IMR-90 (cell line): ENCODE data around the gene PDGFA. TPM values are rescaled to one million over a fixed set of nuclear protein-coding genes. Genes with fewer than 3 reads are reported as not detected.
A peak's percentile ranks its signal among the peaks of the same experiment; 100 is the strongest.

Source experiments
- ATAC-seq: fragments of 200-7000 bp; cut with Tn5 transposase; 2 replicates; pipeline ENCODE4 v1.9.1; 2020; ENCODE audit warnings: low read depth, mild to moderate bottlenecking, moderate library complexity
- BruUV-seq: library from RNA; stranded (reverse); fragments of 400-500 nt; replicated peaks from 2 replicates; lab custom pipeline; 2021; lab: Mats Ljungman, UMichigan
- CTCF ChIA-PET: fragments of 300-600 bp; formaldehyde crosslinking; extraction: SDS; loops from one replicate; lab custom pipeline; 2021; ENCODE audit warnings: antibody characterized with exemption; lab: Yijun Ruan, JAX
- POLR2A ChIA-PET: fragments of 300-600 bp; sonication (Branson Sonifier 250); formaldehyde crosslinking; loops from one replicate; lab custom pipeline; 2022; ENCODE audit warnings: antibody characterized with exemption; ENCODE audit not compliant: unreplicated experiment; lab: Charles Lee
- DNase-seq: peaks from one replicate; pipeline ENCODE4 v3.0.0; 2013
- H2AFZ ChIP-seq: replicated peaks from 2 replicates; pipeline ENCODE3; 2013; ENCODE audit warnings: low read length, mild to moderate bottlenecking; ENCODE audit not compliant: poor library complexity
- H2AK5ac ChIP-seq: 2 replicates; pipeline ENCODE4 v1.6.1; 2013; ENCODE audit warnings: low read depth, low read length, inconsistent platforms
- H2AK9ac ChIP-seq: replicated peaks from 2 replicates; pipeline ENCODE3; 2013; ENCODE audit warnings: mild to moderate bottlenecking, low read depth, low read length, moderate library complexity; ENCODE audit not compliant: poor library complexity
- H2BK120ac ChIP-seq: 2 replicates; pipeline ENCODE4 v1.6.1; 2013; ENCODE audit warnings: low read depth, low read length, inconsistent platforms
- H2BK15ac ChIP-seq: 3 replicates; pipeline ENCODE4 v1.6.1; 2013; ENCODE audit warnings: low read depth, low read length, inconsistent platforms
- H2BK20ac ChIP-seq: 2 replicates; pipeline ENCODE4 v1.6.1; 2013; ENCODE audit warnings: low read depth, mild to moderate bottlenecking, inconsistent platforms, low read length, moderate library complexity
- H2BK5ac ChIP-seq: 2 replicates; pipeline ENCODE4 v1.6.1; 2013; ENCODE audit warnings: mild to moderate bottlenecking, low read depth, low read length, inconsistent platforms; ENCODE audit not compliant: poor library complexity, severe bottlenecking
- H3K14ac ChIP-seq: replicated peaks from 2 replicates; pipeline ENCODE4 v1.6.1; 2013; ENCODE audit warnings: low read depth, low read length, inconsistent platforms
- H3K18ac ChIP-seq: 2 replicates; pipeline ENCODE4 v1.6.1; 2013; ENCODE audit warnings: low read depth, low read length, control low read depth
- H3K23ac ChIP-seq: 2 replicates; pipeline ENCODE4 v1.6.1; 2013; ENCODE audit warnings: low read depth, low read length, inconsistent platforms
- H3K27ac ChIP-seq: 2 replicates; pipeline ENCODE4 v1.5.1; 2013; ENCODE audit warnings: mild to moderate bottlenecking, control low read depth, low read length; ENCODE audit not compliant: insufficient read depth
- H3K27me3 ChIP-seq: 2 replicates; pipeline ENCODE4 v1.6.1; 2013; ENCODE audit warnings: low read length; ENCODE audit not compliant: control insufficient read depth, insufficient read depth
- H3K36me3 ChIP-seq: 2 replicates; pipeline ENCODE4 v1.6.1; 2013; ENCODE audit warnings: low read length, mixed read lengths; ENCODE audit not compliant: control insufficient read depth, insufficient read depth
- H3K4ac ChIP-seq: 2 replicates; pipeline ENCODE4 v1.6.1; 2013; ENCODE audit warnings: low read depth, low read length, inconsistent platforms
- H3K4me1 ChIP-seq: 2 replicates; pipeline ENCODE4 v1.6.1; 2013; ENCODE audit warnings: low read length, mixed read lengths; ENCODE audit not compliant: control insufficient read depth, insufficient read depth
- H3K4me2 ChIP-seq: 2 replicates; pipeline ENCODE4 v1.6.1; 2013; ENCODE audit warnings: low read depth, mild to moderate bottlenecking, control low read depth, low read length, moderate library complexity
- H3K4me3 ChIP-seq: 2 replicates; pipeline ENCODE4 v1.5.1; 2013; ENCODE audit warnings: low read depth, mild to moderate bottlenecking, control low read depth, low read length, moderate library complexity; ENCODE audit not compliant: insufficient read depth
- H3K56ac ChIP-seq: 2 replicates; pipeline ENCODE4 v1.6.1; 2013; ENCODE audit warnings: low read length, inconsistent platforms; ENCODE audit not compliant: insufficient read depth; ENCODE audit errors: extremely low read depth
- H3K79me1 ChIP-seq, 2 experiments: 2 replicates each; pipeline ENCODE4 v1.6.1; 2013; ENCODE audit warnings: low read length in 2 of 2, inconsistent platforms in 1 of 2, low read depth in 1 of 2
- H3K9ac ChIP-seq: 2 replicates; pipeline ENCODE4 v1.6.1; 2013; ENCODE audit warnings: low read depth, low read length, control low read depth
- H3K9me1 ChIP-seq: 2 replicates; pipeline ENCODE4 v1.6.1; 2013; ENCODE audit warnings: low read length, inconsistent platforms; ENCODE audit not compliant: insufficient read depth
- H3K9me3 ChIP-seq: 2 replicates; pipeline ENCODE4 v1.6.1; 2013; ENCODE audit warnings: low read length; ENCODE audit not compliant: control insufficient read depth, insufficient read depth
- H4K20me1 ChIP-seq: 2 replicates; pipeline ENCODE4 v1.6.1; 2013; ENCODE audit warnings: low read length, inconsistent platforms; ENCODE audit not compliant: insufficient read depth
- H4K5ac ChIP-seq: 2 replicates; pipeline ENCODE4 v1.6.1; 2013; ENCODE audit warnings: mild to moderate bottlenecking, low read depth, low read length, control low read depth
- H4K8ac ChIP-seq, 2 experiments: 2 replicates each; pipeline ENCODE4 v1.6.1; 2013; ENCODE audit warnings: low read depth in 2 of 2, low read length in 2 of 2, control low read depth in 1 of 2, inconsistent platforms in 1 of 2
- H4K91ac ChIP-seq: 2 replicates; pipeline ENCODE4 v1.6.1; 2013; ENCODE audit warnings: low read depth, low read length, inconsistent platforms; ENCODE audit not compliant: insufficient read depth
- CEBPB ChIP-seq: IDR thresholded peaks from 2 replicates; pipeline ENCODE4 v1.6.1; 2012; ENCODE audit warnings: low read depth, low read length, improper control_type of control experiment
- CHD1 ChIP-seq: IDR thresholded peaks from 2 replicates; pipeline ENCODE4 v1.6.1; 2012; ENCODE audit warnings: low read depth, low read length, improper control_type of control experiment
- WGBS, 2 experiments: methylation state at CpG; one replicate each; pipeline versions ENCODE4 v1.1.5 to v1.1.7; 2013; ENCODE audit warnings: missing lambda C conversion rate in 2 of 2; ENCODE audit not compliant: insufficient read length in 1 of 2; ENCODE audit errors: extremely low coverage in 2 of 2; 5-methylcytosine and 5-hydroxymethylcytosine counted together
- dilution Hi-C: fragments of 300-500 bp; cut with HindIII; formaldehyde crosslinking; loops from one replicate; pipeline ENCODE4 v1.14.3; 2018; ENCODE audit warnings: low sequenced_read_pairs; ENCODE audit not compliant: unreplicated experiment
- in situ Hi-C: fragments of 300-500 bp; cut with MboI; formaldehyde crosslinking; loops from 3 replicates; pipeline ENCODE4 v1.14.3; 2019; ENCODE audit warnings: low sequenced_read_pairs, inconsistent platforms, mixed read lengths
- intact Hi-C: fragments of 100-400 bp; cut with micrococcal nuclease; formaldehyde crosslinking; loops from 2 replicates; pipeline ENCODE4 v1.10.0; 2022
- polyA plus RNA-seq, 3 experiments: library from polyadenylated mRNA; depleted of rRNA; stranded (reverse); fragments of >200 nt; gene quantifications; 2 replicates each; pipeline ENCODE4 v1.2.3, GENCODE V29; 2012; ENCODE audit warnings: low replicate concordance in 1 of 3
- total RNA-seq: library from RNA; depleted of rRNA; stranded (reverse); fragments of >200 nt; gene quantifications from 2 replicates; pipeline ENCODE4 v1.2.3, GENCODE V29; 2012

The PDGFA gene
- total and polyA plus RNA-seq, 2 of the 4 experiments (the other 2 are of a cell fraction) = 3.3 to 3.8 TPM

DNA sequence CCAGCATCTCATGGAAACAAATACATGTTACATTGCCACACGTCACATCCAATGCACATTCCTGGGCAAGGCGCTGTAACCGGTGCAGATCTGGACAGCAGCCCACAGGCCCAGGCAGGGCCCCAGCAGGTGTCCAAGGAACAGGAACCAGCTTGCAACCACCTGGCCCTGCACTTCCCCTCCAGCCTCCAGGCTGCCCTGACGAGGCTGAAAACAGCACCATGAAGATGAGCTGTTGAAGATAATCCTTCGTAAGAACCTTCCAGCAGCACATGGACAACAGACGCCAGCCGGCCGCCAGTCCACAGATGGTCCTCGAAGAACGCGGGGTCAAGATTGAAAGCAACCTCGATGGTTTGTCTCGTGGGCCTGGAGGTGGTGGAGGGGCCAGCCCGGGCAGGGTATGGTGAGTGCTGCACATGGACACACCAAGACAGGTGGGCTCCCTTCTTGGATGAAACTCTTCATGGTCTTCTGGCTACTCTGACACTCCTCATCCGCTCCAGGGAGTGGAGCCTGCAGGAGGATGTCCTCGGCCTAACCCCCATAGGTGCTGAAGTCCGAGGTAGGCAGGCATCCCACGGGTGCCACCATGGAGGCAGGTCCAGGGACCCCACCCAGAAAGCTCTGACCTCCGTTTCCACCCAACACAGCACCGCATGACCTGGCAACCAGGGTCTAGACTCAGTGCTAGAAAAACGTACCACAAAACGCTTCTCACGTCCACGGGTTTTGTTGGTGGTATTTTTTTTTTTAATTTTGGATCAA is 22.9 kb downstream of the PDGFA start:
- Histone ChIP-seq H3K27ac (no peak overlapping the region), H4K8ac (no peak overlapping the region), H2AK5ac (no peak overlapping the region), H2AFZ (no peak overlapping the region), H3K27me3 (no peaks in the 10 kb centered on the region; the same call in 1 of the 2 replicates), H3K4me2 (no peak overlapping the region), H4K20me1 (no peaks in the 10 kb centered on the region; the same call in 1 of the 2 replicates), H3K4ac (no peak overlapping the region), H2BK15ac (no peak overlapping the region), H2BK120ac (no peak overlapping the region), H3K9me1 (no peaks in the 10 kb centered on the region), H2BK5ac (no peak overlapping the region), H3K18ac (no peak overlapping the region), H2BK20ac (no peak overlapping the region), H3K36me3 (peaks cover 7% of the 10 kb centered on the region), H4K5ac (no peak overlapping the region), H3K56ac (no peak overlapping the region), H3K23ac (no peak overlapping the region), H2AK9ac (peak overlapping the region; percentile 72), H3K14ac (no peak overlapping the region), H3K4me1 (no peaks in the 10 kb centered on the region), H3K9ac (no peak overlapping the region), H3K4me3 (no peak overlapping the region), H3K79me1 (no peaks in the 10 kb centered on the region), H4K91ac (no peak overlapping the region), H3K9me3 (no peaks in the 10 kb centered on the region; the same call in 1 of the 2 replicates)
- BruUV-seq = no TSS peak
- in situ Hi-C loops (no loop called here), intact Hi-C loops (no loop called here), dilution Hi-C loops (no loop called here)
- DNase-seq (no peak), ATAC-seq (no peak)
- 84% methylated on average over 7 of the region's 24 CpGs; no CpG with 5 or more reads in 1 of the 2 experiments for WGBS, 2 experiments
- CTCF ChIA-PET = no interaction called here
- TF ChIP-seq CEBPB (no peak), CHD1 (no peak)
- POLR2A ChIA-PET = no interaction called here
